SIG-M5 treated with dmso at 0.1 percent for 504 hours (cell line): ENCODE data around the gene OLFML3.
"Not testable (repeated sequence)": the region's sequence is repeated elsewhere in the genome, so short reads cannot be mapped to it uniquely, and the experiment has no call there.

ENCODE experiments used
- DNase-seq: peaks from one replicate; lab custom pipeline; 2025; ENCODE audit not compliant: unreplicated experiment; lab: John Stamatoyannopoulos, UW

The OLFML3 gene

DNA sequence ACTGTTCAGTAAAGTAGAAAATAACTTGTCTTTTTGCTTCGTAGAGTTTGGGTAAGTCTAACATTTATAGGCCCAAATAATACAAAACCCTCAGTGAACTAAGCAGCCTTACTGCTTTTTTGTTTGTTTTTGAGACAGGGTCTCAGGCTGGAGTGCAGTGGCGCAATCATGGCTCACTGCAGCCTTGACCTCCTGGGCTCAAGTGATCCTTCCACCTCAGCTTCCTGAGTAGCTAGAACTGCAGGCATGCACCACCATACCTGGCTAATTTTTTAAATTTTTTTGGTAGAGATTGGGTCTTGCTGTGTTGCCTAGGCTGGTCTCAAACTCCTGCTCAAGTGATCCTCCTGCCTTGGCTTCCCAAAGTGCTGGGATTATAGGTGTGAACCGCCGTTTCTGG is 31.1 kb upstream of the OLFML3 start:
- not testable (repeated sequence) for DNase-seq

DNA sequence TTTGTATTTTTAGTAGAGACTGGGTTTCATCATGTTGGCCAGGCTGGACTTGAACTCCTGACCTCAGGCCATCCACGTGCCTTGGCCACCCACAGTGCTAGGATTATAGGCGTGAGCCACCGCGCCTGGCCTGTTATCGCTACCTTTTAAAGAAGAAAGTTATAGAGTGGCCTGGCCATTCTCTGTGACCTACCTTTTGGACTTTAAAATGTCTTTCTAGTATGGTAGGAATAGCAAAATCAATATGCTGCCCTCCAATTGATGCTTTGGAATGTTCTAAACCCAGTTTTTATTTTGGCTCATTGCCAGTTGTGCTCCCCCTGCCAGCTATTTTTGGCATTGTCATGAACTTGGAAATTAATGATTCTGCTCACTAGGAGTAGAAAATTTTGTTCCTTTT is 30.3 kb upstream of the OLFML3 start:
- no peak for DNase-seq

DNA sequence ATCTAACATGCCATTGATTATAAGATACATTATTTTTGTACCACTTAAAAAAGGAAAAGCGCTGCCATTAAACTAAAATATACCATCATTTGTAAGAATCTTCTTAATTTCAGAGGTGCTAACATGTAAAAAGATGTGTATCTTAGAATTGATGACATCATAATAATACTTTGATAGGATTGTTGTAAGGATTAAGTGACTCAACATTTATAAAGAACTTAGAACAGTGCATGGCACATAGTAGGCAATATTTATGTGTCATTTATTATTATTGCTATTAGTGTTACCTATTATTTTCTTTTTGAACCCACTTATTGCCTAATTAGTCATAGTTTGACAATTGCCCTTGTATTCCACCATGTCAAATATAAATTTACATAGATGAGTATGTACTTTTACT is 28.4 kb upstream of the OLFML3 start:
- DNase-seq: no peak

DNA sequence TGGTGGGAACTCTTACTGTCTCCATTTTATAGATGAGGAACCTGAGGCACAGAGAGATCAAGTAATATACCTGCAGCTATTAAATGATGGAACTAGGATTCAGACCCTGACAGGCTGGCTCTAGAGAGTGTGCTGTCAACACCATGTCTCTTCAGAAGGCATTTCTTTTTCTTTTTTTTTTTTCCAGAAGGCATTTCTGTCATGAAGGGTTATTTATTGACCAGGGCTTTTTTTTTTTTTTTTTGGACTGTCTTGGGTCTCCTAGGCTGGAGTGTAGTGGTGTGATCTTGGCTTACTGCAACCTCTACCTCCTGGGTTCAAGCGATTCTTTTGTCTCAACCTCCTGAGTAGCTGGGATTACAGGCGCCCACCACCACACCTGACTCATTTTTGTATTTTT is 27.6 kb upstream of the OLFML3 start:
- no peak for DNase-seq

DNA sequence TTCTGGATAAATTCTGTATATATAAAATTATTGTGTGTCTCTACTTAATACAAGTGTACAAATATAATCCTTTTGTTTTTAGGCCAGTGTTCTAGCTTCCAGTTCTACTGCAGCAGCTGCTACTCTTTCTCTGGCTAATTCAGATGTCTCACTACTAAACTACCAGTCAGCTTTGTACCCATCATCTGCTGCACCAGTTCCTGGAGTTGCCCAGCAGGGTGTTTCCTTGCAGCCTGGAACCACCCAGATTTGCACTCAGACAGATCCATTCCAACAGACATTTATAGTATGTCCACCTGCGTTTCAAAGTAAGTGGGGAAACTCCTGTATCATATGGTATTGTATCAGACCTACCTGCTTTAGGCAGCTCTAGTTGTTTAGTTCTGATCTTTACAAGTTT is 21.3 kb upstream of the OLFML3 start:
- DNase-seq: no peak

DNA sequence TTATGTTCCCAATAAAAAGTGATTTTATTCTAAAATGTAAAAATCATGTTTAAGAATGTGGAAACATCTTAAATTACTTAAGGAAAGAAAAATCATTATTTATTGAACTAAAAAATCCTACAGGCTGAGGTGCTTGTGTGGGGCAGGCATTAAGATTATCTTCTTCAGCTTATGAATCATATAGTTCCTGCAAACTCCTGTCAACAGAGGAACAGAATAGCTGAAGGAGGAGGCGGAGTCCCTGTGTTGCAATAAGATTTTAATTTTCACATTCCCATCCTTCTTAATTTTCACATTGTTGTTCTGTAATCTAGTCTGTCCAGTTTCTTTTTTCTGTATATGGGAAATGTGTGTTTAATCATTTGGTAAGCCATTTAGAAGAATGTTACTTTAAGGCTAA is 20.6 kb upstream of the OLFML3 start:
- no peak for DNase-seq

DNA sequence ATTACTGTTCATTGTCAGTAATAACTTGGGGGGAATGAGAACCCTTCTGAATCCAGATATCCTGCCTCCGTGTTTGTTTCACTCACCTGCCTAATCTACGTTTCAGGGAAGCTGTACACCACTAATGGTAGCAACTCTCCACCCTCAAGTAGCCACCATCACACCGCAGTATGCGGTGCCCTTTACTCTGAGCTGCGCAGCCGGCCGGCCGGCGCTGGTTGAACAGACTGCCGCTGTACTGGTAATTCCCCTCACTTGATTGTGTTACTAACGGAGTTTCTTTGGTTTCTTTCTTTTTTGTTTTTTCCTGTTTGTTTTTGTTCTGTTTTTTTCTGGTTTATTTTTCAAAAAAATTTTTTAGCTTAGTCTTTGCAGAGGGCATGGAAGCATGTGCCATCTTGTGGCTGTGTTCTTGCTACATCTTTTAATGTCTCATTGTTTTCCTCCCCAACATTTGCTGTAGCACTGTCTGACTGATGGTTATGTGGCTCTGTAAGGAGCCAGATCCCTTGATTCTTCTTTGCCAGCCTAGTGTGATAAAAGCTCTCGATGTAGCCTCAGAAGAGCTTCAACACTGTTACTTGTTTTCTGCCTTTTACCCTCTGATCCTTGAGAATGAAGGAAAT is 15.9 kb upstream of the OLFML3 start:
- peak; percentile 39 for DNase-seq

DNA sequence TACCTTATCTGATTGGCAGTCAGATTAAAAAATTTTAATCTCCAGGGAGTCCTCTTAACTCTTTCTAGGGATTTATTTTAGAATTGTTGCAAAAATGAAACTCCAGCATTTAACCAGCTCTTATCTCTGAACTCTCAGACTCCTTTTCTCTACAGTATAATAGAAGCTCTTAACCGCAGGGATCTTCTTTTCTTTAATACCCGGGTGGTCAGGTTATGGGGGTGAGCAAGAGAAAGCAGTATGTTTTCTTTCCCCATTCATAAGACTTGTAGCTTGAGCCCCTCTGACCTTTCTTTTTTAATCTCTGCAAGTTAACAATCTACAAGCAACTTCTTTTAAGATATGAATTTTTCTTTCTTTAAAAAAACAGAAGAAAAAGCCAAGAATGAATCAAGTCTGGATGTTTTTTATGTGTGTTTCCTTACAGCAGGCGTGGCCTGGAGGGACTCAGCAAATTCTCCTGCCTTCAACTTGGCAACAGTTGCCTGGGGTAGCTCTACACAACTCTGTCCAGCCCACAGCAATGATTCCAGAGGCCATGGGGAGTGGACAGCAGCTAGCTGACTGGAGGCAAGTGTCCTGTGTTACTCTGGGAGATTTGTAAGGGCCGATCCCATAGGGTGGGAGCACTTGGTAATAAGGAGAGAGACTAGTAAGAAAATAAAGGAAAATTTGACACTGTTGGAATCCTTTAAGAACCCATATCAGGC is 13.4 kb upstream of the OLFML3 start:
- no peak for DNase-seq

DNA sequence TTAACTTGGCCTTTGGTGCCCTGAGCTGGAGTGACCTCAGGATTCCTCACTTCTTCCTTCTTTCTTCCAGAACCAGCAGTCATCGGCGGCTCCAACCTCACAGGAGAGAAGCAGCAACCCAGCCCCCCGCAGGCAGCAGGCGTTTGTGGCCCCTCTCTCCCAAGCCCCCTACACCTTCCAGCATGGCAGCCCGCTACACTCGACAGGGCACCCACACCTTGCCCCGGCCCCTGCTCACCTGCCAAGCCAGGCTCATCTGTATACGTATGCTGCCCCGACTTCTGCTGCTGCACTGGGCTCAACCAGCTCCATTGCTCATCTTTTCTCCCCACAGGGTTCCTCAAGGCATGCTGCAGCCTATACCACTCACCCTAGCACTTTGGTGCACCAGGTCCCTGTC is 6.3 kb upstream of the OLFML3 start:
- no peak for DNase-seq

DNA sequence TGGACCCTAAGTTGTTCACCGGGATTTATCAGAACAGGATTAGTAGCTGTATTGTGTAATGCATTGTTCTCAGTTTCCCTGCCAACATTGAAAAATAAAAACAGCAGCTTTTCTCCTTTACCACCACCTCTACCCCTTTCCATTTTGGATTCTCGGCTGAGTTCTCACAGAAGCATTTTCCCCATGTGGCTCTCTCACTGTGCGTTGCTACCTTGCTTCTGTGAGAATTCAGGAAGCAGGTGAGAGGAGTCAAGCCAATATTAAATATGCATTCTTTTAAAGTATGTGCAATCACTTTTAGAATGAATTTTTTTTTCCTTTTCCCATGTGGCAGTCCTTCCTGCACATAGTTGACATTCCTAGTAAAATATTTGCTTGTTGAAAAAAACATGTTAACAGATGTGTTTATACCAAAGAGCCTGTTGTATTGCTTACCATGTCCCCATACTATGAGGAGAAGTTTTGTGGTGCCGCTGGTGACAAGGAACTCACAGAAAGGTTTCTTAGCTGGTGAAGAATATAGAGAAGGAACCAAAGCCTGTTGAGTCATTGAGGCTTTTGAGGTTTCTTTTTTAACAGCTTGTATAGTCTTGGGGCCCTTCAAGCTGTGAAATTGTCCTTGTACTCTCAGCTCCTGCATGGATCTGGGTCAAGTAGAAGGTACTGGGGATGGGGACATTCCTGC is 3.9 kb upstream of the OLFML3 start:
- peak; percentile 81 for DNase-seq

DNA sequence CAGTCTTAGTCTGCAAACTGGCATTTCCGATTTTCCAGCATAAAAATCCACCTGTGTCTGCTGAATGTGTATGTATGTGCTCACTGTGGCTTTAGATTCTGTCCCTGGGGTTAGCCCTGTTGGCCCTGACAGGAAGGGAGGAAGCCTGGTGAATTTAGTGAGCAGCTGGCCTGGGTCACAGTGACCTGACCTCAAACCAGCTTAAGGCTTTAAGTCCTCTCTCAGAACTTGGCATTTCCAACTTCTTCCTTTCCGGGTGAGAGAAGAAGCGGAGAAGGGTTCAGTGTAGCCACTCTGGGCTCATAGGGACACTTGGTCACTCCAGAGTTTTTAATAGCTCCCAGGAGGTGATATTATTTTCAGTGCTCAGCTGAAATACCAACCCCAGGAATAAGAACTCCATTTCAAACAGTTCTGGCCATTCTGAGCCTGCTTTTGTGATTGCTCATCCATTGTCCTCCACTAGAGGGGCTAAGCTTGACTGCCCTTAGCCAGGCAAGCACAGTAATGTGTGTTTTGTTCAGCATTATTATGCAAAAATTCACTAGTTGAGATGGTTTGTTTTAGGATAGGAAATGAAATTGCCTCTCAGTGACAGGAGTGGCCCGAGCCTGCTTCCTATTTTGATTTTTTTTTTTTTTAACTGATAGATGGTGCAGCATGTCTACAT is 2.5 kb upstream of the OLFML3 start:
- DNase-seq: peak; percentile 43

DNA sequence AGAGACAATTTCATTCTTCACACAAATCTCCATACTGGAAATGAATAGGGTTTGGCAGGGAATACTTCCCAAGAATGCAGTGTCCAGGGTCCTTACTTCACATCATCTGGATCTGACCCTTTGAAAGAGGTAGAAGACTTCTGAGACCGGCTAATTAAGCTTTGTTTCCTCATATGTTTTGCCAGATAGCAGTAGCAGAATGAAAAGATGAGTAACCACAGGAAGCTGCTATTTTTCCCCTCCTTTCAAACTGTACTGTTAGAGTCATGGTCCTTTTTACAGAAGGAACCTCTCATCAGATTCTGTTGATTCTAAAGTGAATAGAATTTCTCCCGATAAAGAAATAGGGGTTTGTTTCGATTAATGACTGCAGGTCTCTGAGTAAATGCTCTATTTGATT is 1.4 kb upstream of the OLFML3 start:
- no peak for DNase-seq

DNA sequence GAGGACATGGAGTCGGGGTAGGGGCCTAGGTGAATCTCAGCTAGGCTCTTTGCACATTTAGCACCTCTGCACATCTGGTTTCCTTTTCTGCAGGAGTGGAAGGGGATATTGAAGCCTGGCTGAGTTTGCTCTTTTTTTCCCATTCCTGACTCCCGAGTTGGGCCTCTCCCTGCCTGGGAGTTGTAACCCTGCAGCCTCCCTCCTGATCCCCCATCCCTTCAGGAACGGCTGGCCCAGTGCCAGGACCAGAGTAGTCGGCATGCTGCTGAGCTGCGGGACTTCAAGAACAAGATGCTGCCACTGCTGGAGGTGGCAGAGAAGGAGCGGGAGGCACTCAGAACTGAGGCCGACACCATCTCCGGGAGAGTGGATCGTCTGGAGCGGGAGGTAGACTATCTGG is 836 bp downstream of the OLFML3 start:
- no peak for DNase-seq

DNA sequence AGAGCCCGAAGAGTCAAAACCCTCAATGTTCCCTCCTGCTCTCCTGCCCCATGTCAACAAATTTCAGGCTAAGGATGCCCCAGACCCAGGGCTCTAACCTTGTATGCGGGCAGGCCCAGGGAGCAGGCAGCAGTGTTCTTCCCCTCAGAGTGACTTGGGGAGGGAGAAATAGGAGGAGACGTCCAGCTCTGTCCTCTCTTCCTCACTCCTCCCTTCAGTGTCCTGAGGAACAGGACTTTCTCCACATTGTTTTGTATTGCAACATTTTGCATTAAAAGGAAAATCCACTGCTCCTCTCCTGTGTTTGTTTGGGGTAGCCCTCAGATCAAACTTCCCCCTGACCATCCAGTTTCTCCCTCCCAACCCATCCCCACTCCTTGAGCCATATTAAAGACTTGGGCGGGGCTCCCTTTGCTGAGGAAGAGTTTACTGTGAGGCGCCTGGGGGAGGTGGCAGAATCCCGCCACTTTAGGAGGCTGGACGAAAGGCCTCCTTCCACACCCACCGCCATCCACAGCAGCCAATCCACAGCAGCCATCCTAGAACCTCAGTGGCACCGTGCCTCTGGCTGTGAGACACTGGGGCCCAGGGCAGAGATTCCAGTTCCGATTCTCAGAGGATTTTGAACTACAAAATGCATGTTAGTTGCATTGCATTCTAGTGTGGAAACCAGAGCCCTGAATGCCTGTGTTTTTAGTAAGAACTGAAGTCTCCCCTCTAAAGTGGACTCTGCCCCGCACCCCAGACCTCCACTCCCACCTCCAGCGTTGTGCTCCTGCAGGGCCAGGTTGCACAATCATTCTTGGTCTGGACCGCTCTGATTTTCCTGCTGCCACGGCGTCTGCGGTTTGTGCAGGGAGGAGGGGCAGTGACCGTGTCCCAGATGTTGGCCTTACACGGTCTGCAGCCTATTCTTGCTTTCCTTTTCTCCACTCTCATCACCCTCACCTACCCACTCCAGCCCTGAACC is 3.0 kb downstream of the OLFML3 start:
- DNase-seq: no peak

DNA sequence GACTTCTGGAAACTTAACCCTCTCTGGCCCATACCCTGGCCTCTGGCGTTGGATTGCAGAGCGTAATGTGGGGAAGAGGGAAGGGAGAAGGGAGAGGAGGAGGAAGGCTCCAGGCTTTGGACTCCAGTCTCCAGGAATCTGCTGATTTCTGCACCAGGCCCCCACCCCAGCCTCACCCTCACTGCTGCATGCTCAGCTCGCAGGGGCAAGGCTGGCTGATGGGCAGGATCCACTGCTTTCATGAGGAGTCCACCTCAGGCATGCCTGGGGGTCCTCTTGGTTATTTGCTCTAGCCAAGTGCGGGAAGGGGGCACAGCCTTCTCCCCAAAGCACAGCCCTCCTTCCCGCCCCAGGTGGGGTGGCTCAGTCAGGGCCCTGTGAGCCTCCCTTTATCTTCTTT is 3.7 kb downstream of the OLFML3 start:
- DNase-seq: no peak

DNA sequence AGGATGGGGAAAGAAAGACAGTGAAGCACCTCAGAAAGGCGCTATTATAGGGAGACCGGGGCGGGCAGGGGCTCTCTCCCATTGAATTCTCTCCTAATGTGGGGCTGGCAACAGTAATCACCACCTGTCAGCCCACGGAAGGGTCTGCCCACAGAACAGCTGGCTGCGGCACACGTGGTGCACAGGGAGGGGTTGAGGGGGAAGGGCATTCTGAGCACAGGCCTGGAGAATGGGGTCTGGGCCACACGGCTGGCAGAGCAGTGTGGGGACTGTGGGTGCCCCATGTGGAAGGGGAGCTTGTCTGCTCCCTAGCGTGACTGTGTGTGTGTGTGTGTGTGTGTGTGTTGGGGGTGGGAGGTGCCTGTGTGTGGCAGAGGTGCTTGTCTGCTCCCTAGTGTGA is 4.1 kb downstream of the OLFML3 start:
- DNase-seq: no peak

DNA sequence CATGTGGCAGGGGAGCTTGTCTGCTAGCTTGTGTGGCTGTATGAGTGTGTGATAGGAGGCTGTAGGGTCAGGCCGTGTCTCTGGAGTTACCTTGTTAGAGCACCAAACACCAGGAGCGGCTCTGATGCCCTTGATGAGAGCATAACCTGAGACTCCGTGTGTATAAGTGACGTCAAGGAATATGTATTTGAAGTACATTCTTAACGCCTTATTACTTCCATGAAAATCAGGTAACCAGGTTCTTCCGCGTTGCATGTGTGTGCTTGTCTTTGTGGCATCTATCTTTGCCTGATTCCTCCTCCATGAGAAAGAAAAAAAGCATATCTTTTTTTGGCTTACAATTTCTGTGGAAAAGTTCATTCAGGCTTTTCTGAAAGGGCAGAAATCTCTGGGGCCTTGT is 4.6 kb downstream of the OLFML3 start:
- DNase-seq: no peak

DNA sequence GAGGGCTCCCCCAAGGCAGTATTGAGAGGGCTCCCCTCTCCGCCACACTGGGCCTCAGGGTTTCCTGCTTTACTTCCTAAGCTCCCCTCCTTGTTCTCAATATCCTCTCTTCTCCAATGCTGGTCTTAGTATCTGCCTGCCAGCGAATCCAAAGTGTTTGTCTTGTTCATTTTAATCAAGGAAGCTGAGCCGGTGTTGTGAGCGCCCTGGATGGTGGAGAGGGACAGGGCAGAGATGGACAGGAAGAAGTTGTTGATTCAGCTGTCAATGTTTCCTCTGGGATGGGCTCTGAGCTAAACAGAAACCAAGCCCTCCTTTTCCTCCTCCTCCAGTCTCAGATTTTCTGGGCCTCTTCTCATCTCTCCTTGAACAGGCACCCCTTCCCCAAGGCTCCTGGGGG is 5.4 kb downstream of the OLFML3 start:
- no peak for DNase-seq

DNA sequence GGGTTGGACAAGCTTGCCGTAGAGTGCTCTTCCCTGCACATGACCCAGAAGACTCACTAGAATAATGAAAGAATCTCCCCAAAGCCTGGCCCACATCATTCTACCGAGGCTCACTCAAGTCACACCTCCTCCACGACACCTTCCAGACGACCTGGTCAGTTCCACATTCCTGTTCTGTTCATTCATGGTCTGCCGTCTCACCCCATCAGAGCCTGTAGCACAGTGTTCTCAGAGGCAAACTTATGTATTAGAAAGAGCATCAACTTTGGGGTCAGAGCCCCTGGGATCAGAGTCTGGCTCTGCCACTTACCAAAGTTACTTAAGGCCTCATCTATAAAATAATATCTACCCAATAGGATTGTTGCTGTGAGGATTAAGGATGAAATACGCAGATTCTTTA is 7.5 kb downstream of the OLFML3 start:
- DNase-seq: no peak

DNA sequence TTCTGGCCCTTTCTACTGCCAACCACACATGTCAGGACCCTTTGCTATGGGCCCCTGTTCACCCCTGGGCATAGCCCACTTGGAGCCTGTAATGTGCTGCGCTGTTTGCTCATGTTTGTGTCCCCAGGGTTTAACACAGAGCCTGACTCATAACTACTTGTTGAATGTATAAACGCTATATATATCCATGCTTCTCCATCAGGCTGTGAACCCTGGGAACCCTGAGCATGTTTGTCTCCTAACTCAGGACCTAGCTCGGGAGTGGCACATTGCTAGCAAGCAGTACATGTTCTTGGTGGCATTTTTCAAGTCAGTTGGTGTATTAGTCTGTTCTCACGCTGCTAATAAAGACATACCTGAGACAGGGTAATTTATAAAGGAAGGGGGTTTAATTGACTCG is 8.0 kb downstream of the OLFML3 start:
- DNase-seq: no peak

DNA sequence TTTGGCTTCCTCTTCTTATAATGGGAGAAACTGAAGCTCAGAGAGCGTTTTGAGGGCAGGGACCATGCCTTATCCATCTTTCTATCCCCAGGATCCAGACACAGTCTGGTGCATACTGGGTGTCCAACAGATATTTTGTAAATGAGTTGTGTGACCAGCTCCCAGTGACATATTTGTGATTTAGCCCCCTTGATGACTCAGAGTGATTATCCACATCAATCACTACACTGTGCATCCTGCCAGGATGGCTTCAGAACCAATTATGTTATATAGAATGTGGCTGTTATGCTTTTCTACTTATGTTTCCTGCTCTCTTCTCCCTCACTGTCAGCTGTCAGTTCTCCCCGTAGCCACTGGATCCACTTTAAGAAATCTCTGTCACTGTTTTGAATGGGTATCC is 11.3 kb downstream of the OLFML3 start:
- DNase-seq: no peak
